ENCODE results near the gene KIRREL1.

The KIRREL1 gene

DNA sequence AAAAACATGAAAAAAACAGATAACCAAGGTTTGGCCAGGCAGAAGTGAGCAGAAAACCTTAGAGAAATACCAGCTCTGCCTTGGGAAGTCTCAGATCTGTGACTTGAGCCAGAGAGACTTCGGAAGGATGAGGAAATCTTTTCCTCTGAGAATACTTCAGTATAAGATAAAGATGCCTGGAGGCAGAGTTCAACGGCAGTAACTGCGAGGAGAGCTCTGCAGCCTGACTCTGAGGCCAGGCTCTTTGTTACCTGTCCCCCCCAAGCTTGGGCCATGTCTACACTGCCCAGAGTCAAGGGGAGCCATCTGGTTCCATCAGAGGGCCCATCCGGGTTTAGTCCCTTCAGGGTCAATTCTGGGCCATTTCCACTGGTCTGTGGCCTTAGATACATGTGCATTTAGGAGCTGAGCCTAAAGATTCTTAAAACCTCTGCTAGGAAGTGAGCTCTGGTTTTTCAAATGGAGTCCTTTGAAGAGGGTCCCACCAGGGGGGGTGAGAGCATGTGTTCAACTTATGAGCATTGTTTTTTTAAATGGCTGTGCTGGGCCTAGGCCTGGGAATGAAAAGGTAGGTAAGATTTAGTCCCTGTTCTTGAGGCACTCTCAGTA is 8.7 kb downstream of the KIRREL1 start:
- H3K4me2 ChIP-seq (ENCODE audit: low read length, poor library complexity, severe bottlenecking) = peak overlapping the region; percentile 27
- H3K9me3 ChIP-seq (ENCODE audit: control insufficient read depth, low read length) = no peaks in the 10 kb centered on the region
- peak overlapping the region; percentile 92 for H2AK5ac ChIP-seq (ENCODE audit: low read length, severe bottlenecking)
- H2BK12ac ChIP-seq (ENCODE audit: low read length in 2 of 2) = peak overlapping the region in 1 of 2 experiments; percentile 61
- peak overlapping the region; percentile 99 for H3K27ac ChIP-seq (ENCODE audit: low read length, poor library complexity, severe bottlenecking)
- H3K23ac ChIP-seq (ENCODE audit: low read length in 2 of 2) = peak overlapping the region in 1 of 2 experiments; percentile 43
- H2BK5ac ChIP-seq (ENCODE audit: low read depth, low read length, poor library complexity, severe bottlenecking) = peak overlapping the region; percentile 77
- peaks cover 28 to 34% of the 10 kb centered on the region in 2 experiments for H3K36me3 ChIP-seq (ENCODE audit: control insufficient read depth in 1 of 2, insufficient read depth in 2 of 2, low read depth in 1 of 2, low read length in 2 of 2)
- no peaks in the 10 kb centered on the region for H3K27me3 ChIP-seq (ENCODE audit: control insufficient read depth in 1 of 2, insufficient read depth in 1 of 2, low read length in 2 of 2)
- H2BK120ac ChIP-seq (ENCODE audit: low read depth, low read length) = peak overlapping the region; percentile 78
- no peaks in the 10 kb centered on the region for H3K79me1 ChIP-seq (replicated peaks; ENCODE audit: low read length, poor library complexity, severe bottlenecking)
- peak overlapping the region; percentile 63 for H4K91ac ChIP-seq (ENCODE audit: low read length)
- H4K8ac ChIP-seq (ENCODE audit: low read length) = peak overlapping the region; percentile 73
- peak; percentile 72 for DNase-seq
- peak overlapping the region in 1 of 2 experiments; percentile 77 for H3K4ac ChIP-seq (ENCODE audit: low read depth in 1 of 2, low read length in 2 of 2)
- peak overlapping the region; percentile 73 for H3K9ac ChIP-seq (ENCODE audit: low read length)
- H2AFZ ChIP-seq (ENCODE audit: low read depth, low read length) = no peak overlapping the region
- peak overlapping the region; percentile 80 to 90 for H3K18ac ChIP-seq (ENCODE audit: low read depth in 1 of 2, low read length in 2 of 2)
- H3K4me1 ChIP-seq (ENCODE audit: control insufficient read depth, insufficient read depth, low read depth, low read length) = peaks cover 43% of the 10 kb centered on the region
- H3K4me3 ChIP-seq (ENCODE audit: insufficient read depth in 1 of 2, low read depth in 1 of 2, low read length in 2 of 2) = peak overlapping the region in 1 of 2 experiments; percentile 55
- H2BK15ac ChIP-seq (ENCODE audit: low read depth, poor library complexity, severe bottlenecking) = peak overlapping the region; percentile 82
- WGBS = 30% methylated on average over 4 of the region's 4 CpGs
- no peak overlapping the region for H3K14ac ChIP-seq (ENCODE audit: low read length in 2 of 2)

GRCh38 chr1:158002631-158003405 is 9.4 kb downstream of the KIRREL1 start:
- peak overlapping the region; percentile 76 for H4K91ac ChIP-seq (ENCODE audit: low read length)
- peak overlapping the region; percentile 92 for H2AK5ac ChIP-seq (ENCODE audit: low read length, severe bottlenecking)
- peak overlapping the region; percentile 54 for H2BK15ac ChIP-seq (ENCODE audit: low read depth, poor library complexity, severe bottlenecking)
- H3K79me1 ChIP-seq (replicated peaks; ENCODE audit: low read length, poor library complexity, severe bottlenecking) = no peaks in the 10 kb centered on the region
- H3K36me3 ChIP-seq (ENCODE audit: control insufficient read depth in 1 of 2, insufficient read depth in 2 of 2, low read depth in 1 of 2, low read length in 2 of 2) = peaks cover 31 to 32% of the 10 kb centered on the region in 2 experiments
- H3K23ac ChIP-seq (ENCODE audit: low read length in 2 of 2) = no peak overlapping the region
- H3K9ac ChIP-seq (ENCODE audit: low read length) = peak overlapping the region; percentile 73
- peak overlapping the region; percentile 99 for H3K27ac ChIP-seq (ENCODE audit: low read length, poor library complexity, severe bottlenecking)
- no peaks in the 10 kb centered on the region for H3K27me3 ChIP-seq (ENCODE audit: control insufficient read depth in 1 of 2, insufficient read depth in 1 of 2, low read length in 2 of 2)
- DNase-seq = peak; percentile 56
- peak overlapping the region; percentile 78 for H2BK120ac ChIP-seq (ENCODE audit: low read depth, low read length)
- peak overlapping the region in 1 of 2 experiments; percentile 22 for H3K4ac ChIP-seq (ENCODE audit: low read depth in 1 of 2, low read length in 2 of 2)
- peak overlapping the region; percentile 7 for H3K4me2 ChIP-seq (ENCODE audit: low read length, poor library complexity, severe bottlenecking)
- no peak overlapping the region for H3K14ac ChIP-seq (ENCODE audit: low read length in 2 of 2)
- H3K4me3 ChIP-seq (ENCODE audit: insufficient read depth in 1 of 2, low read depth in 1 of 2, low read length in 2 of 2) = peak overlapping the region in 1 of 2 experiments; percentile 55
- peaks cover 48% of the 10 kb centered on the region for H3K4me1 ChIP-seq (ENCODE audit: control insufficient read depth, insufficient read depth, low read depth, low read length)
- no peak overlapping the region for H2BK12ac ChIP-seq (ENCODE audit: low read length in 2 of 2)
- H3K9me3 ChIP-seq (ENCODE audit: control insufficient read depth, low read length) = no peaks in the 10 kb centered on the region
- H3K18ac ChIP-seq (ENCODE audit: low read depth in 1 of 2, low read length in 2 of 2) = peak overlapping the region; percentile 31 to 34
- H2BK5ac ChIP-seq (ENCODE audit: low read depth, low read length, poor library complexity, severe bottlenecking) = peak overlapping the region; percentile 82
- no peak overlapping the region for H2AFZ ChIP-seq (ENCODE audit: low read depth, low read length)
- H4K8ac ChIP-seq (ENCODE audit: low read length) = peak overlapping the region; percentile 66
- 42% methylated on average over 12 of the region's 14 CpGs for WGBS

- DNase-seq = no peak
- WGBS = 66% methylated on average over 4 of the region's 5 CpGs
- peak overlapping the region; percentile 99 for H3K27ac ChIP-seq (ENCODE audit: low read length, poor library complexity, severe bottlenecking)
Observed at GRCh38 chr1:158003406-158003800, 10.0 kb downstream of the KIRREL1 start.

DNA sequence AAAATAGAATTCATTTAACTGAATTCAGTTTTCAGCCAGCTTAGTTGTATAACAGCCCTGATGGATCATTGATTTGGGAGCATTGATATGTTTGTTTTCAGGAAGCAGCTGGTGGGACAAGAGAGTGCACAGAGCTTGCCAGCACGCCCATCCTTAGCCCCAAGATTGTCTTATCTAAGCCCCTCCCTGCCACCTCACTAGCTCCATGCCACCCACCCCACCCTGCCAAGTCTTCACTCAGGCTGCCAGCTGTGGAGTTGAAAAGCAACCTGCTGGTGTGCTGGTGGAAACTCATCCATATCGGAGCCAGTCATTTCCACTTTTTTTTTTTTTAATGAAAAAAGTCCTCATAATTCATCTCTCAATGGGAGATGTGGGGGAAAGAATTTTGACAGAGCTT is 11.8 kb downstream of the KIRREL1 start:
- Histone ChIP-seq H4K8ac (ENCODE audit: low read length) (no peak overlapping the region), H3K9ac (ENCODE audit: low read length) (no peak overlapping the region), H3K36me3 (ENCODE audit: control insufficient read depth in 1 of 2, insufficient read depth in 2 of 2, low read depth in 1 of 2, low read length in 2 of 2) (peaks cover 12 to 40% of the 10 kb centered on the region in 2 experiments), H3K27me3 (ENCODE audit: control insufficient read depth in 1 of 2, insufficient read depth in 1 of 2, low read length in 2 of 2) (no peaks in the 10 kb centered on the region), H3K14ac (ENCODE audit: low read length in 2 of 2) (no peak overlapping the region), H3K4me3 (ENCODE audit: insufficient read depth in 1 of 2, low read depth in 1 of 2, low read length in 2 of 2) (no peak overlapping the region), H3K4me1 (ENCODE audit: control insufficient read depth, insufficient read depth, low read depth, low read length) (peaks cover 55% of the 10 kb centered on the region), H3K79me1 (replicated peaks; ENCODE audit: low read length, poor library complexity, severe bottlenecking) (no peaks in the 10 kb centered on the region), H3K27ac (ENCODE audit: low read length, poor library complexity, severe bottlenecking) (peak overlapping the region; percentile 93), H2AFZ (ENCODE audit: low read depth, low read length) (no peak overlapping the region), H3K4ac (ENCODE audit: low read depth in 1 of 2, low read length in 2 of 2) (no peak overlapping the region), H3K4me2 (ENCODE audit: low read length, poor library complexity, severe bottlenecking) (no peak overlapping the region), H2BK15ac (ENCODE audit: low read depth, poor library complexity, severe bottlenecking) (no peak overlapping the region), H4K91ac (ENCODE audit: low read length) (no peak overlapping the region), H3K9me3 (ENCODE audit: control insufficient read depth, low read length) (no peaks in the 10 kb centered on the region), H2BK5ac (ENCODE audit: low read depth, low read length, poor library complexity, severe bottlenecking) (no peak overlapping the region), H3K23ac (ENCODE audit: low read length in 2 of 2) (no peak overlapping the region), H2AK5ac (ENCODE audit: low read length, severe bottlenecking) (peak overlapping the region; percentile 35), H3K18ac (ENCODE audit: low read depth in 1 of 2, low read length in 2 of 2) (peak overlapping the region in 1 of 2 experiments; percentile 68), H2BK12ac (ENCODE audit: low read length in 2 of 2) (no peak overlapping the region), H2BK120ac (ENCODE audit: low read depth, low read length) (peak overlapping the region; percentile 27)
- WGBS = 86% methylated on average over 1 of the region's 2 CpGs
- no peak for DNase-seq

More at GRCh38 chr1:158003406-158003800, 10.0 kb downstream of the KIRREL1 start:
- Histone ChIP-seq H2AK5ac (ENCODE audit: low read length, severe bottlenecking) (peak overlapping the region; percentile 65), H2BK15ac (ENCODE audit: low read depth, poor library complexity, severe bottlenecking) (no peak overlapping the region), H3K4me3 (ENCODE audit: insufficient read depth in 1 of 2, low read depth in 1 of 2, low read length in 2 of 2) (peak overlapping the region in 1 of 2 experiments; percentile 55), H4K91ac (ENCODE audit: low read length) (peak overlapping the region; percentile 71), H3K9ac (ENCODE audit: low read length) (peak overlapping the region; percentile 73), H3K4ac (ENCODE audit: low read depth in 1 of 2, low read length in 2 of 2) (peak overlapping the region; percentile 21 to 66), H3K18ac (ENCODE audit: low read depth in 1 of 2, low read length in 2 of 2) (peak overlapping the region; percentile 13 to 34), H3K23ac (ENCODE audit: low read length in 2 of 2) (no peak overlapping the region), H2BK5ac (ENCODE audit: low read depth, low read length, poor library complexity, severe bottlenecking) (peak overlapping the region; percentile 82), H3K4me1 (ENCODE audit: control insufficient read depth, insufficient read depth, low read depth, low read length) (peaks cover 52% of the 10 kb centered on the region), H2BK12ac (ENCODE audit: low read length in 2 of 2) (no peak overlapping the region), H3K14ac (ENCODE audit: low read length in 2 of 2) (peak overlapping the region in 1 of 2 experiments; percentile 50), H3K79me1 (replicated peaks; ENCODE audit: low read length, poor library complexity, severe bottlenecking) (no peaks in the 10 kb centered on the region), H4K8ac (ENCODE audit: low read length) (peak overlapping the region; percentile 66), H3K36me3 (ENCODE audit: control insufficient read depth in 1 of 2, insufficient read depth in 2 of 2, low read depth in 1 of 2, low read length in 2 of 2) (peaks cover 25 to 37% of the 10 kb centered on the region in 2 experiments), H3K9me3 (ENCODE audit: control insufficient read depth, low read length) (no peaks in the 10 kb centered on the region), H3K27me3 (ENCODE audit: control insufficient read depth in 1 of 2, insufficient read depth in 1 of 2, low read length in 2 of 2) (no peaks in the 10 kb centered on the region), H2BK120ac (ENCODE audit: low read depth, low read length) (peak overlapping the region; percentile 56), H3K4me2 (ENCODE audit: low read length, poor library complexity, severe bottlenecking) (no peak overlapping the region), H2AFZ (ENCODE audit: low read depth, low read length) (no peak overlapping the region)

Measured in mesenchymal stem cell (in vitro differentiated cells and primary cell).